Activated CD8-positive, alpha-beta memory T cell treated with anti-CD3 and anti-CD28 coated beads for 4 hours (primary cell): Measurements from ENCODE around the gene ITIH3.

Experiments used
- DNase-seq, 2 donors: peaks; one replicate each; pipeline ENCODE4 v3.0.0-alpha.2; 2020; ENCODE audit warnings: low read depth in 2 of 2

The ITIH3 gene

DNA sequence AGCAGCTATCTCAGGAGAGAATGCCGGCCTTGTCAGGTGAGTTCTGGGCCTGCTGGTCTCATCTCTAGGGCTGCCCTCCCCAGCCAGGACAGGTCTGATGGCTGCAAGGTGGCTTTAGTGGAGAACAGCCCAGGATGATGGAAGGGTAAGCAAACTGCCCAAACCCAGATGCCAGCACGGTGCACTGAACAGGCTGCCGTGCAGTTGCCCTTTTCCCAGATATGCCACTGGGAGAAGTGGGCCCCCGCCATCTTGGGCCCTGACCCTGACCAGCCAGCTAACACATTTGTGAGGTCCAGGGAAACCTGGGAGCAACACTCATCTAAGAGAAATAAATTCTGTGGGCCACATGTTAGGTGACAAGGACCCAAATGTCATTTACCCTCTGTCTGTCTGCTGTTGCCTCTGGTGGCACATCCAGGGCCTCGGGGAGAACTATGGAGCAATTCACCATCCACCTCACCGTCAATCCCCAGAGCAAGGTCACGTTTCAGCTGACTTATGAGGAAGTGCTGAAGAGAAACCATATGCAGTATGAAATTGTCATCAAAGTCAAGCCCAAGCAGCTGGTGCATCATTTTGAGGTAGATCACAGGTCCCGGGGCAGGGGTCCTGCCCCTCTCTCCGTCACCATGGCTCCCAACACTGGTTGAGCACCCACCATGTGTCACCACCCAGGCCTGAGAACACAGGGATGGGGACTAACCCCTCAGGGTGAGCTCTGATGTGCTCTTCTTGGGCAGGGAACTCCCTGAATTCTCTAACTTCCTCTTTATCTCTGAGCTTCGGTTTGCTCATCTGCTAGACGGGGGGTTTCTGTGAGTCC, 15.4 kb upstream of the ITIH3 start:
- DNase-seq = no peak

GRCh38 chr3:52779837-52780585, 14.6 kb upstream of the ITIH3 start:
- DNase-seq = no peak

- DNase-seq = no peak
Observed at GRCh38 chr3:52781741-52782140, 12.9 kb upstream of the ITIH3 start.

DNA sequence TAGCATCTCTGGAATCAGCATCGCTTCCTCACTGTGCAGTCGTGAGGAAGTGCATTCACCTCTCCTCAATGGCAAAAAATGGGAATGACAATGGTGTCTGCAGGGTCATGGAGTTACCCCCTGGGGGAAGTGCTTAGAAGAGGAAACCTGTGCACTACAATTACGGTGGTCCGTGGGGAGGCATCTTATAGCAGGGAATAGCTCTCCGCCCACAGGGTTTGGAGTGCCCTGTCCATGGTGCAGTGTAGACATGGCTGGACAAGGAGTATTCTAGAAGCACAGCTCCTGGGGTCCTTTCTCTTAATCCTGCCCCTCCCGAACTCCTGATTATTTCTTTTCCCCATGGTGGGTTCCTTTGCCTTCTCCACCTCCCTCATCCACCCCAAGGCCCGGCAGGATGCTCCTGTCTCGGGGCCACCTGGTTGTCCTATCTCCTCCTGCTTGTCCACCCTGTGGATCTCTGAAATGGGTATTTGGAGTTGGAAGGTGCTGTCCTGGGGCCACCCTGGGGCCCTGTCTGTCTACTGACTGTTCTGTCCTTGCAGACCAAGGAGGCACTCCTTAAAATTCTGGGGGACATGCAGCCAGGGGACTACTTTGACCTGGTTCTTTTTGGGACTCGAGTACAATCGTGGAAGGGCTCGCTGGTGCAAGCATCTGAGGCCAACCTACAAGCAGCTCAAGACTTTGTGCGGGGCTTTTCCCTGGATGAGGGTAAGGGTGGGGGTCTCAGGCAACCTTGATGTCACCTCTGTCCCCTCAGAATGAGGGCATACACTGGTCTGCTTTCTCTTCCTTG, 12.0 kb upstream of the ITIH3 start:
- no peak for DNase-seq

DNA sequence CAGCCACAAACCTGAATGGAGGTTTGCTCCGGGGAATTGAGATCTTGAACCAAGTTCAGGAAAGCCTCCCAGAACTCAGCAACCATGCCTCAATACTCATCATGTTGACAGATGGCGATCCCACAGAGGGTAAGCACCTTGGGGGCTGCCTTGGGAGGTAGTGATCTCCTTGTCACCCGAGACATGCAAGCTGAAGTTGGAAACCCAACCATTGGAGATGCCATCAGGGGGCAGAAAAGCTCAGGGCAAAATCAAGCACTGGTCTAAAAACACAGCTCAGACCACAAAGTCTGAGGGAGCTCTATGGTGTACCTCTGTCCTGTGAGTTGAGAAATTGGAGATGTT, 11.4 kb upstream of the ITIH3 start:
- no peak for DNase-seq

DNA sequence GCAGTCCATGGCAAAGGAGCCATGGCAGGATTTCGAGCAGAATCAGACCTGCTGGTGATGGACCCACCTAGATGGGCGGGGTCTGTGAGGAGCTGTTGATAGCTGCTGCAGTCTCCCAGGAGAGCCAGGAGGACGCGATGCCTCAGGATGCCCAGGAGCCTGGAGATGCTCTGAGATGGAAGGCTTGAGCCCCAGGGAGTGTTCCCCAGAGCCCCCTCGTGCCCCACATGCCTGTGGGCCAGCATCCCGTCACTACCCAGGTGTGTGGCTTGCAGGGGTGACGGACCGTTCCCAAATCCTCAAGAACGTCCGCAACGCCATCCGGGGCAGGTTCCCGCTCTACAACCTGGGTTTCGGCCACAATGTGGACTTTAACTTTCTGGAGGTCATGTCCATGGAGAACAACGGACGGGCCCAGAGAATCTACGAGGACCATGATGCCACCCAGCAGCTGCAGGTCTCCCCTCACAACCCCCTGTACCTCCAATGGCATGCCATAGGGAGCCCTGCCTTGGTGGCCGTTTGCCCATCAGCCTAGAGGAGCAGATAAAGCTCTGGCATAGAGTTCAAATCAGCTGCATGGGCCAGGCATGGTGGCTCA, 10.5 kb upstream of the ITIH3 start:
- no peak for DNase-seq

- no peak for DNase-seq
Observed at GRCh38 chr3:52784931-52785590, 9.5 kb upstream of the ITIH3 start.

GRCh38 chr3:52786330-52787215, 8.0 kb upstream of the ITIH3 start:
- DNase-seq = no peak

- DNase-seq = no peak
Observed at GRCh38 chr3:52787246-52787645, 7.3 kb upstream of the ITIH3 start.

GRCh38 chr3:52787672-52788625, 6.6 kb upstream of the ITIH3 start:
- DNase-seq = no peak

DNA sequence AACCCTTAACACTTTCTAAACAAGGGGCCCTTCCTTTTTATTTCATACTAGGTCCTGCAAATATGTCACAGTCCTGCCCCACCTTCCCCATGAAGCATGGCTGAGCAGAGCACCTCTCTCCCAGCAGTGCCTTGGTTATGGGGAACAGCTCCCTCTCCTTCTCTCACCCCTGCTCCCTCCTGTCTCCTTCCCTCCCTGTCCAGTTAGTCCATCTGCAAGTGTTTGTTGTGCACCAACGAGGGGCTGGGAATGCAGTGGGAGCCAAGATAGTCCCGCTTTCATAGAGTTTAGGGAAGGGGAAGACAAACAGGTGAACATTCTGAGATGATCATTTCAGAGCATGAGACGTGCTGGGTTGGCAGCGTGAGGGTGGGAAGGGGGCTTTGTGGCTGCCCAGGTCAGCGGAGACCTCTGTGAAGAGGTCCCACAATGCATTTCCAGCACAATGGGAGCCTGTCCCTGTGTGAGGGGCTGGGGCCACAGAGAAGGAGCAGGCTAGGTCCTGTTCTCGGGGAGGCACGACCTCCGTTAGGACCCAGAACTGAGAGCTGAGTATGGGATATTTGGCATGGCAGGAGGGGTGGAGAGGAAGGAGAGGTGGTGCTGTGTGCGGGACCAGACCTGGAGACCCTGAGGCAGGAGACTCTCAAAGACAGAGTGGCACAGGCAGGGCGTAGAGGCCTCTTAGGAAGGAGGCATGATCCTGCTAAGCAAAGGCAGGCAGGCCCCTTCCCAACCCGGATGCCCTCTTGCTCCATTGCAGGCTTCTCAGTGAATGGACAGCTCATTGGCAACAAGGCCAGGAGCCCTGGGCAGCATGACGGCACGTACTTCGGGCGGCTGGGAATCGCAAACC, 5.5 kb upstream of the ITIH3 start:
- DNase-seq = no peak

DNA sequence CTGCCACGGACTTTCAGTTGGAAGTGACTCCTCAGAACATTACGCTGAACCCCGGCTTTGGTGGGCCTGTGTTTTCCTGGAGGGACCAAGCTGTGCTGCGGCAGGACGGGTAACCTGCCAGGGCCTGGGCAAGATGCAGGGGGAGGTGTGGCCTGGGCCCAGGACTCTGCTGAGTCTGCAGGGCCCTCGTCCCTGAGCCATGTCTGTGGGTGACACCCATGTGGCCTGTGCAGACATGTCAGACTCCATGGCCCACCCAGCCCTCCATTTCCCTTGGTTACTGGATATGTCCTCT, 4.9 kb upstream of the ITIH3 start:
- no peak for DNase-seq

DNA sequence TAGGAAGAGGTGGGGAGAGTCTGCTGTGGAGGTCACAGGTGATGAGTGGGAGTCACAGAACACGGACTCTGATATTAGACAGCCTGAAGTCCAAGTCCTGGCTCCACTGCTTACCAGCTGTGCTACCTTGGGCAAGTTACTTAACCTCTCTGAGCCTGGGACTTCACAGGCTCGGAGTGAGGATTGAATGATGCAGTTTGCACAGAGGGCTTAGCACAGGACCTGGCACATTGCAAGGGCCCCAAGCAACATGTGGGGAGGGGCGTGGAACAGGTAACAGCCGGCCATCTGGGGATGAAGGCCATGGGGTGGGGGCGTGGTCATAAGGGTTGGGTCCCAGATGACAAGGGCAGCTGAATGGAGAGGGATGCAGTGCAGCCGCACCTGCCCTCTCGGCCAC, 4.3 kb upstream of the ITIH3 start:
- DNase-seq = no peak

DNA sequence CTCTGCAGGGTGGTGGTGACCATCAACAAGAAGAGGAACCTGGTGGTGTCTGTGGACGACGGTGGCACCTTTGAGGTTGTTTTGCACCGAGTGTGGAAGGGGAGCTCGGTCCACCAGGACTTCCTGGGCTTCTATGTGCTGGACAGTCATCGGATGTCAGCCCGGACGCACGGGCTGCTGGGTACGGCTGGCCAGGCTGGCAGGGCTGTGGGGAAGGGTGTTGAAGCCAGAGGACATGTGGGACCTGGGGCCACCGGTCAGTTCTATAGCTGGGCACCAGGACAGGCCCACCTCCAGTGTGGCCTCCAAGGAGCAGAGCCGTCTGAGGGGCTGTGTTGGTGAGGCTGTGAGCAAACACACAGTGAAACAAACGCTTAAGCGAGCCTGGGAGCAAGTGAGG, 3.9 kb upstream of the ITIH3 start:
- DNase-seq = no peak

DNA sequence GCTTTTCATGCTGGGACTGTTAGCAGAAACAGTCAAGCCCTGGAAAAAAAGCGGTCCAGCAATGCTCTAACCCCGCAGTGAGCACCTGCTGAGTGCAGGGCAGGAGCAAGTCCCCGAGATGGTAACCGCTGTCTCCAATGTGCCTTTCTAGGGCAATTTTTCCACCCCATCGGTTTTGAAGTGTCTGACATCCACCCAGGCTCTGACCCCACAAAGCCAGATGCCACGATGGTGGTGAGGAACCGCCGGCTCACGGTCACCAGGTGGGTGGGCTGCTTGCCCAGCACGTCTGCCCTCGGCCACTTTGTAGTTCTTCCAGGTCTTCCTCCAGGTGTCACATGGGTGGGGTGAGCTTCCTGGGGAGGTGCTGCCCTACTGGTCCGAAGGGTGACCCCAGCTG, 3.2 kb upstream of the ITIH3 start:
- no peak for DNase-seq

DNA sequence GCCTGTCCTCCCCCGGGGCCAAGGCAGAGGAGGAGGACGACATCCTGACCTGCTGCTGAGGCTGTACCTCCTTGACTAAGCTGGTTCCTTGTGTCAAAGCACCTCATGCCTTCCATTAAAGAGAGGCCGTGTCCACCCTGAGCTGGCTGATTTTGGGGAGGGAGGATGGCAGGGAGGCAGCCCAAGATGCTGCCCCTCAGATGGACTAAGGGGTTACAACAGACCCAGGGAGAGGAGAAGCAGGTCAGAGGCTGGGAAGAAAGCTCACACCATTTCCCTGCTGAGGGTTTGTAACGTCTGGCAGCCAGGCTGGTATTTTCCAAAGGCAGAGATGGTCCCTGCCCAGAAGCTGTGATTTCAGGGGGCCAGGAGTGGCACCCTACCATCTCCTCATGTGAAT, 2.7 kb upstream of the ITIH3 start:
- no peak for DNase-seq

DNA sequence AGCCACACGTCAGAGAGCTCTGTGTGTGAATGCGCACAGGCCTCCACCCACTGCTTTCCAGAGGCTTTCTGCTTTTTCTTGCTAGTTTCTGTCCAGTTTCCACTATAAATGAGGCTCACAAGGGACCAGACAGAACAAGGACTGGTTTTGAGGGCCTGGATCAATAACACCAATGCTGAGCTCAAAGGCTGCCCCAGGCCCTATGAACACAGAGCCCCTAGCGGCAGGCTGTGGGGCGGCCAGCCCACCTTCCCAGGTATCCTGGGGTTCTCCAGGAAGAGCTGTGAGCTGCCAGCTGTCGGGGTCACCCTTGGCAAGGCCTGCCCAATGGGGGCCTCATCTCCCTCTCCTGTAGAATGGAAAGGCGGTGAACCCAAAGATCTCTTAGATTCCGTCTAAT, 2.2 kb upstream of the ITIH3 start:
- no peak for DNase-seq

DNA sequence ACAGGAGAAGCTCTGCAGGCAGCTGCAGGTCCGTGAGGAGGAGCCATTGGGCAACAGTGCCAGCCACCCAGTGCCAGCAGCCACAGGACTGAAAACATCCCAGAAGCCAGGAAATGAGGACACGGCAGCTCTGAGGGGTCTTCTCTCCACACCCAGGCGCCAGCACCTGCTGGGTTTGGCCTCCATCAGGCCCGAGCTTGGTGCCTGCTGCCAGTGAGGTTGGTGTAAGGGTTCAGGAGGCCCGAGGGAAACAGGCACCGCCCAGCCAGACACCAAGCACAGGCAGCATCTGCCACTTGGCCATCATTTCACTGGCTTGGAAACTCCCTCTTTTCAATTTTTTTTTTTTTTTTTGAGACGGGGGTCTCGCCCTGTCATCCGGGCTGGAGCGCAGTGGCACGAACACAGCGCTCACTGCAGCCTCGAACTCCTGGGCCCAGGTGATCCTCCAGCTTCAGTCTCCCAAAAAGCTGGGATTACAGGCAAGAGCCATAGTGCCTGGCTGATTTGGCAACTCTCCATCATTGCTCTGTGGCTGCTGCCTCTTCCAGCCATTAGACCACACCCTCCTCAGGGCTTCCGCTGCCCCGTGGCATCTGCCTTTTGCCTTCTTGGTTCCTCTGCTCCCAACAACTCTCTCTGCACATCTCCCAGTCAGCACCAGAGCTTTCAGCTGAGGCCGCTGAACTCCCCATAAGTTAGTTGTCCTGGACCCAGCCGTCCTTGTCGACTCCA, 1.5 kb upstream of the ITIH3 start:
- no peak for DNase-seq
